SK-N-DZ (cell line): ENCODE results near the gene TICAM1. TPM values are rescaled to one million over a fixed set of nuclear protein-coding genes. Genes with fewer than 3 reads are reported as not detected.
"Not testable (repeated sequence)": the region's sequence is repeated elsewhere in the genome, so short reads cannot be mapped to it uniquely, and the experiment has no call there.

ENCODE experiments used
- DNase-seq: peaks from one replicate; pipeline ENCODE4 v3.0.0-alpha.2; 2015; ENCODE audit warnings: low spot score
- polyA plus RNA-seq, 2 experiments: library from polyadenylated mRNA; depleted of rRNA; stranded (reverse); fragments of >200 nt; gene quantifications; 2 replicates each; pipeline ENCODE4 v1.2.3, GENCODE V29; 2014

Gene TICAM1
- 0.42 and 0.79 TPM in 2 replicates for polyA plus RNA-seq (2014; cell fraction: cytosol; rRNA removed)
- polyA plus RNA-seq (2014; cell fraction: nucleus; rRNA removed): 0.21 and 0.35 TPM in 2 replicates

DNA sequence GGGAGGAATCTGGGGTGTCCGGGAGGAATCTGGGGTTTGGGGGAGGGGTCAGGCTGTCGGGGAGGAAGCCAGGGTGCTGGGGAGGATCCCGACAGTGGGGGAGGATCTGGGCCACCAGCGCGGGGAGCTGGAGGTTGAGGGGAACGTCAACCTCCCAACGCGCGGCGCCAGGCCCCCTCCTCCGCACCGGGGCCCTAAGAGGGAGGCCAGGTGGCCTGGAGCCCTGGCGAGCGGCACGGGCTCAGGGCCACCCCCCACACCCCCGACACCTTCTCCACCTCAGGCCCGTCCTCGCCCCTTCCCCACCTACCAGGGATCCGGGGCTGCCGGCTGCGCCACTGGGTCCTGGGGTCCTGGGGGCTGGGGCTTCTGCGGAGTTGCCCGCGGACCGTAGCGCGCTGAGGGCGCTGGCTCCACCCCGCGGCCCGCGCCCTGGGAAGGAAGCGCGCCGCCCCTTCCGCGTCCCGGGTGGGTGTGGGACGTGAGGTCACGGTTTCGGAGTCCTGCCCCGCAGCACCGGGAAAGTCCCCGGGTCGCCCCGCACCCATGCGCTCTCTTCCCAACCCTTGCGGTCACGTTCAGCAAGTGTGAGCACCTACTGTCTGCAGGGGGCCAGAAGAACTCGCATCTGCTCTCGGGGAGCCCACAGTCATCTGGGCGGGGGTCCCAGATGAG lies at the start of gene TICAM1:
Gene TICAM1, minus strand, starts transcription at position 409 of the 675 bp plus-strand sequence. CDS start 13,335 bp downstream, outside the sequence.
- no peak for DNase-seq

DNA sequence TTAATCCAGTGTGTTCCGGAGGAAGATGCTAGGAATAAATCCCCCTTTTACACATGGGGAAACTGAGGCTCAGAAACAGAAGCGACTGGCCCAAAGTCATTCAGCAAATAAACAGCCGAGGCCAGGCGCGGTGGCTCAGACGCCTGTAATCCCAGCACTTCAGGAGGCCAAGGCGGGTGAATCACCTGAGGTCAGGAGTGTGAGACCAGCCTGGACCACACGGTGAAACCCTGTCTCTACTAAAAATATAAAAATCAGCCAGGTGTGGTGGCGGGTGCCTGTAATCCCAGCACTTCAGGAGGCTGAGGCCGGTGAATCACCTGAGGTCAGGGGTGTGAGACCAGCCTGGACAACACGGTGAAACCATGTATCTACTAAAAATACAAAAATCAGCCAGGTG lies 47.5 kb upstream of the TICAM1 start:
- DNase-seq: no peak

DNA sequence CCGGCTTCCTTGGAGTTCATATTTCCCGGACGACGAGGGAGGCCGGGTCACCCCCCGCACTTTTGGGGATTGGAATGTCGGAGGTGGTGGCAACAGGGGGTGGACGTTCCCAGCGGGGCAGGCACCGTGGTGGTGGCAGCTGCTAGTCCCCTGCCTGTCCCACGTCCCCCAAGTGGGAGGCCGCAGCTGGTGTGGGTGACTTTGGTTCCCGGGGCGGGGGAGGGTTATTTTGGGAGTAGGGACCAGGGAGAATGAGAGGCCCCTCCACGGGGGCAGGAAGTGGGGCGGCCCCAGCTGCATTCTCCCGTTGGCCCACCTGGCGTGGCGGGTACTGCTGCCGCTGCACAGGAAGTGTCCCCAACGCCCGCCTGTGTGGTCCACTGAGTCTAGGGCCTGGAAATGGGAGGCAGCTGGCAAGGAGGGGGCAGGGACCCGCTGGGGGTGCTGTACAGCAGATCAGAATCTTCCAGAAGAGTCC lies 47.0 kb upstream of the TICAM1 start:
- DNase-seq: no peak

DNA sequence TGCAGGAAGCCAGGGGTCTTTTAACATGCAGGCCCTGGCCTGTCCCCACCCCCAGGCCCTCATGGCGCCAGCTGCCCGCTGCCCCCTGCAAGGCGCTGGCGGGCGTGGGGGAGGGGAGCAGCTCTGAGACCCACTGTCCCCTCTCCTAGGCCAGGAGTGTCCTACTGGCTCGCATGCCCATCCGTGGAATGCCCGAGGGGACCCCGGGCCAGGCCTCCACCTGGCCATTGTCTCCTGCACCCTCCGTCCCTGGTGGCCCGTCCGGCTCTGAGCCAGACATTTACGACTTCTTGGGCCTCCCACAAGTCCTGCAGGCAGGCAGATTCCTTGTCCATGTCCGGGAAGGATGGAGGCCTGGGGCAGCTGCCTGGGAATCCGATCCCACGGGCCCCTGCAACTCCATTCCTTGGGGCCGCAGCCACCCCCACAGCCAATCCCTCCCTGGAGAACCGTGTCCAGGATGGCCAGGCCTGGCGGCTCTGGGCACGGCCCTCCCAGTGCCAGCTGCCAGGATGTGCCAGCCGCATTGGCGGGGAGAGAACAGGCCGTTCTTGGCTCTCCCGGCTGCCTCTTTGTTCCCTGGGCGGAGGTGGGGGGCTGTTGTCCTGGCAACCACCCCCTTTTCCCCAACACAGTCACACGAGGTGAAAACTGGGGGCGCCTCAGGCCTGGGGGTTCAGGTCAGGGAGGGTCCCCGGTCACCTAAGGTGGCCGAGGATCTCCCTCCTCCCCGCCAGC lies 46.4 kb upstream of the TICAM1 start:
- peak; percentile 43 for DNase-seq

DNA sequence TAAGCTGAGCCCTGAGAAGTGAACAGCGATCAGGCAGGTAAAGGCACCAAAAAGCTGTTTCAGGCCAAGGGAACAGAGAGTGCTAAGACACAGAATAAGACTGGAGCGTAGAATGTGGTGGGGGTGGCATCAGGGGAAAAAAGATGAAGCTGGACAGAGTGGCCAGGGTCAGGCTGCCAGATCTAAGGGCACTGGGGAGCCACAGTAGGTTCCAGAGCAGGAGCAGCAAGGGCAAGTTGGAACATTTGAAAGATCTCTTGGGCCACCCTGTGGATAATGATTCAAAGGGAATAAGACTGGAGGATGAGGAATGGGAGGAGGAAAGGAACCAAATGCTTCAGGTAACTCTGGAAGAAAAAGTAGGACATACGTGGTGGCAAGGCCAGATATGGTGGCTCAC lies 42.4 kb upstream of the TICAM1 start:
- DNase-seq: no peak

DNA sequence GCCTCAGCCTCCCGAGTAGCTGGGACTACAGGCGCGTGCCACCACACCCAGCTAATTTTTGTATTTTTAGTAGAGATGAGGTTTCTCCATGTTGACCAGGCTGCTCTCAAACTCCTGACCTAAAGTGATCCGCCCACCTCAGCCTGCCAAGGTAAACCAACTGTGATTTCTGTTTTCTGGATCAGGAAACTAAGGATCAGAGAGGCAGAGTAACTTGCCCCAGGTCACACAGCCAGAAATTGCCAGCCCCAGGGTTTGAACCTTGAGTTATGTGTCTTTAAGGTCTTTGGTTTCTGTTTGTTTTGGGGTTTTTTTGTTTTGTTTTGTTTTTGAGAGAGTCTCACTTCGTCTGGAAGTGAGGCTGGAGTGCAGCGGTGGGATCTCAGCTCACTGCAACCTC lies 40.2 kb upstream of the TICAM1 start:
- DNase-seq: no peak

DNA sequence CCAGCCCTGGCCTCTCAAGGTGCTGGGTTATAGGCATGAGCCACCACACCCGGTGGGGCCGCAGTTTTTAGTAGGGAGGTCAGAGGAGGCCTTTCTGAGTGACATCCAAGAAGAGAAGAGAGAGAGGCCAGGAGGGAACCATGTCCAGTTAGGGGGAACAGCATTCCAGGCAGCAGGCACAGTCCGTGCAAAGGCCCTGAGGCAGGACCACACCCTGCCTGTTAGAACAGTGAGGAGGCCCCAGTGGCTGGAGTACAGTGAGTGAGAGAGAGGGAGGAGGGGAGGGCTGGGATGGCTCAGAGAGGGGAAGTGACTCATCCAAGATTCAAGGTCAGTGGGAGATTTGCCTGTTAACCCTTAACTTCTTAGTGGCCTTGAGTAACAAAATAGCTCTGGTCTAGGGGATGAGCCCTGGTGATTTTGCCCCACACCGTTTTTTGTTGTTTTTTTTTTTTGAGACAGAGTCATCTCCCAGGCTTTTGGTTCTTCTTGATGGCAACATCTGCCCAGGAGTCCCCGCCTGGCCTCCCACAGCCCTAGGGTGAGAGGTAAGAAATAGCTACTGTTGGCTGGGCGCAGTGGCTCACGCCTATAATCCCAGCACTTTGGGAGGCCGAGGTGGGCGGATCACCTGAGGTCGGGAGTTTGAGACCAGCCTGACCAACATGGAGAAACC lies 38.7 kb upstream of the TICAM1 start:
- no peak for DNase-seq

DNA sequence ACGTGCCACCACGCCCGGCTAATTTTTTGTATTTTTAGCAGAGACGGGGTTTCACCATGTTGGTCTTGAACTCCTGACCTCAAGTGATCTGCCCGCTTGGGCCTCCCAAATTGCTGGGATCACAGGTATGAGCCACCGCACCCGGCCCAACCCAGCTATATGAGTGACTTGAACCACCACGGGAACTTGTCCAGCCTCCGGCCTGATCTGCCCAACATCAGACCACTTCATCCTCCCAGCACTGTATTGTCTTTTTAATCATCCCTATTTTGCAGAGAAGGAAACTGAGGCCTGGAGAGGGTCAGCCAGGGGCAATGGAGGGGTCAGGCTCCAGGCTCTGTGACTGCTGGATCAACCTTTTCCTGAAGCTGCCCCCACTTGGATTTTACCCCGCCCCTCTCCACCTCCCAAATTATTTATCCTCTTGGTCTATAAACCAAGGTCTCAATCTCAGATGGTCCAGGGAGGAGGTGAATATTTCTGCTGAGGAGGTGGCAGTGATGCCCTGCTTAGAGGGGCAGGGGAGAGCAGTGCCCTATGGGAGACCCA lies 36.8 kb upstream of the TICAM1 start:
- no peak for DNase-seq

DNA sequence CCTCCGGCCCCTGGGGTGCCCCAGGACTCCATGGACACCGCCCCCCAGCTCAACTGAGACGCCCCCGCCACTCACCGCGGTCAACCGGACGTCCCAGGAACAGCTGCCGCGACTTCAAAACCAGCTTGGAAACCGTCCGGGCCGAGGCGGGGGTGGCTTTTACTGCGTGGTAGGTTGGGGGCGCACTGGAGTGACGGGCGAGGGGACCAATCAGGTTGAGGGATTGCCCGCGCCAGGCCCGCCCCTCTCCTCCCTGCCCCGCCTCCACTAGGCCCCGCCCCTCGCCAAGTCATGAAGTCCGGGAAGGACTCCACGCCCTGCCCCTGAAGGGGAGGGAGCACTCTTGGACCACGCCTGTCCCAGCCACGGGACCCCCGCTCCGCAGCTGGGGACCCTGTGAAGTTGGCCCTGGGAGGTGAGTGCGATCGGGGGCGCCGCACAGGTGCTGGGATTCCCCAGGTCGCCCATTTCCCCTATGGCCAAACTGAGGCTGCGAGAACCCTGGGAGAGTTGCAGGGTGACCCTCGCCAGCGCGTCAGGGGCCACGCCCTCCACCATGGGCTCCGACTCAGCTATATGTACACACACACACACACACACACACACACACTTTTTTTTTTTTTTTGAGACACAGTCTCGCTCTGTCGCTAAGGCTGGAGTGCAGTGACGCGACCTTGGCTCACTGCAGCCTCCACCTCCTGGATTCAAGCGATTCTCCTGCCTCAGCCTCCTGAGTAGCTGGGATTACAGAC lies 36.2 kb upstream of the TICAM1 start, which contains the start of gene PLIN3:
Gene PLIN3, minus strand, starts transcription at position 134 of the 752 bp plus-strand sequence. CDS start 6,273 bp downstream, outside the sequence.
- peak; percentile 67 for DNase-seq

DNA sequence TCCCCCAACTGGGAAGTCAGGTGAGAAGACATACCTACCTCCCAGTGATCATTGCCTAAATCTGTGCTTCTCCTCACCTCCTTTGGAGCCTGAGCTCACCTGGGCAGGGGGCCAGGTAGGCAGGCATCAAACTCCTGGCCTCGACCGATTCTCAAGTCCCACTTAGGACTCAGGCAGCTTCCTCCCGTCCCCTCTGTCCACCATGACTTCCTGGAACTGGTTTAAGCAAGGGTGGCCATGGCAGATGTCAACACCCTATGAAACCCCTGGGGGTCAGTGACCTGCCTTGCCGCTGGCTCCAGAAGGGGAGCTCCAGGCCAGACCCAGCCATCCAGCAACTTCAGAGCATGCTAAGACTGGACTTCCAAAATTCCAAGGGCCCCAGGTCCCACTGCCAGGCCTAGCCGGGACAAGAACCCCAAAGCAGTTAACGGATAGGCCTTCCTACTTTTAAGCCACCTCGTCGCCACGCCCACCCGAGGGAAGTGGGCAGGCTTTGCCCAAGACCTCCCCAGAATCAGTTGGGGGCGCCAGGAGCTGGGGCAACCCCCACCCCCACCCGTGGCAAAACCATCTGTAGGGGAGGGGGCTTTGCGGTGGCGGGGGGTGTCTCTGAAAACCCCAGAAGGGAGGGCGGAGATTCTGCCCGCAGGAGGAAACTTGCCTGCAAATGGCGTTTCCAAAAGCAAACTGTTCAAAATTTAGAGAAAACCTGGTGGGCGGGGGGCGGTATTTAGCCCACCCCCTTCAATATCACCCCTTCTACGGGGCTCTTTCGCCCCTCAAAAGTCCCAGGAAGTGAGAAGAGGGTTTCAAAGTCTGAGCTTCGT lies 35.3 kb upstream of the TICAM1 start:
- no peak for DNase-seq

DNA sequence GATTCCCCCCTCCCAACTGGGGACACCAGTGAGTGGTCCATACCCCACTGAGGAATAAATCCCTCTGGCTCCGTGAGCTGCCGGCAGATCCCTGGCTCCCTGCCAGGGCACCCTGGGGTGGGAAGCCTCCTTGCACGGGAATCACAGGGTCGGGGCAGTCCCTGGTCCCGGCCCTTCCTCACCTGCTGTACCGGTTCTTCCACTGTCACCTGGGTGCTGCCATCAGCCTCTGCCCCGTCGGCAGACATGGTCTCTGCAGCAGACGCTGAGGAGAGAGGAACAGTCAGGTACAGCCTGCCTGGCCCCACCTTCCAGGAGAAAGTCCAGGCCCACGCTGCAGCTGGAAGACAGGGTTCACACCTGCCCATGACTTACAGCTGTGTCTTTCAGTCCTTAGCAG lies 29.6 kb upstream of the TICAM1 start:
- DNase-seq: no peak

DNA sequence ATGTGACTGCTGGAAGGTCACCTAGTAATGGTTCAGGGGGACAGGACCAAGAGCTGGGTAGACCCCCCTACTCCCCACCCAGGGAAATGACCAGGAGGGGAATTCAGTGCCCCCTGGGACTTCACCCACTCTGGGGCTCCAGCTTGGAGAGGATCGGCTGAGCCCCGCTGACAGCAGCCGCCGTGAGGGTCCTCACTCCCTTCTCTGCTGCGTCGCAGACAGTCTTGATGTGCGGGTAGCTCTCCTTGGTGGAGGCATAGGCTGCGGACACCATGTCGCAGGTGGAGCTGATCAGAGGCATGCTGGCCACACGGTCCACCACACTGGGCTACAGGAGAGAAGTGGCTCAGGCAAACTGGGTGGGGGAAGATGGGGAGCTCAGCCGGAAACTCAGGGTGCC lies 28.2 kb upstream of the TICAM1 start:
- DNase-seq: no peak

DNA sequence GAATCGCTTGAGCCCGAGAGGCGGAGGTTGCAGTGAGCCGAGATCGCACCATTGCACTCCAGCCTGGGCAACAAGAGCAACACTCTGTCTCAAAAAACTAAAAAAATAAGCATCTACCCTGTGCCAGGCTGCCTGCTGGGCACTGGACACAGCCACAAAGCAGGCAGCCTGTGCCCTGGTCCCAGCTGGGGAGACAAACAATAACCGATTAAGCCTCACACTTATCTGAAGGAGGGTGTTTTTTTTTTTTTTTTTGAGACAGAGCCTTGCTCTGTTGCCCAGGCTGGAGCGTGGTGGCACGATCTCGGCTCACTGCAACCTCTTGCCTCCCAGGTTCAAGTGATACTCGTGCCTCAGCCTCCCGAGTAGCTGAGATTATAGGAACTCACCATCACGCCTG lies 25.0 kb upstream of the TICAM1 start:
- DNase-seq: not testable (repeated sequence)

DNA sequence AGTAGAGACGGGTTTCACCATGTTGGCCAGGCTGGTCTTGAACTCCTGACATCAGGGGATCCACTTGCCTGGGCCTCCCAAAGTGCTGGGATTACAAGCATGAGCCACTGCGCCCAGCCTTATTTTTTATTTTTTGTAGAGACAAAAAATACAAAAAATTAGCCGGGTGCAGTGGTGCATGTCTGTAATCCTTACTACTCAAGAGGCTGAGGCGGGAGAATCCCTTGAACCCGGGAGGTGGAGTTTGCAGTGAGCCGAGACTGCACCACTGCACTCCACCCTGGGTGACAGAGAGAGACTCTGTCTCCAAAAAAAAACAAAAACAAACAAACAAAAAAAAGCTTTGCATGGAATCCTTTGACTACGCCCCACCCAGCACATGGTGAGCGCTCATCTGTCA lies 22.0 kb upstream of the TICAM1 start:
- not testable (repeated sequence) for DNase-seq

DNA sequence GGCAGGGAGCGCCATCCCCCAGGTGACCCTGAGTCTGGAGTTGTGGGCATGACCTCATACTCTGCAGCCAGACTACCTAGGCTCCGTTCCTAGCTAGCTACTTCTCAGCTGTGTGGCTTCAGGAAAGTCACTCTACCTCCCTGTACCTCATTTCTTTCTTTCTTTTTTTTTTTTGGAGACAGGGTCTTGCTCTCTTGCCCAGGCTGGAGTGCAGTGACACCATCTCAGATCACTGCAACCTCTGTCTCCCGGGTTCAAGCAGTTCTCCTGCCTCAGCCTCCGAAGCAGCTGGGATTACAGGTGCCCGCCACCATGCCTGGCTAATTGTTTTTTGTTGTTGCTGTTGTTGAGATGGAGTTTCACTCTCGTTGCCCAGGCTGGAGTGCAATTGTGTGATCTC lies 21.0 kb upstream of the TICAM1 start:
- DNase-seq: no peak

DNA sequence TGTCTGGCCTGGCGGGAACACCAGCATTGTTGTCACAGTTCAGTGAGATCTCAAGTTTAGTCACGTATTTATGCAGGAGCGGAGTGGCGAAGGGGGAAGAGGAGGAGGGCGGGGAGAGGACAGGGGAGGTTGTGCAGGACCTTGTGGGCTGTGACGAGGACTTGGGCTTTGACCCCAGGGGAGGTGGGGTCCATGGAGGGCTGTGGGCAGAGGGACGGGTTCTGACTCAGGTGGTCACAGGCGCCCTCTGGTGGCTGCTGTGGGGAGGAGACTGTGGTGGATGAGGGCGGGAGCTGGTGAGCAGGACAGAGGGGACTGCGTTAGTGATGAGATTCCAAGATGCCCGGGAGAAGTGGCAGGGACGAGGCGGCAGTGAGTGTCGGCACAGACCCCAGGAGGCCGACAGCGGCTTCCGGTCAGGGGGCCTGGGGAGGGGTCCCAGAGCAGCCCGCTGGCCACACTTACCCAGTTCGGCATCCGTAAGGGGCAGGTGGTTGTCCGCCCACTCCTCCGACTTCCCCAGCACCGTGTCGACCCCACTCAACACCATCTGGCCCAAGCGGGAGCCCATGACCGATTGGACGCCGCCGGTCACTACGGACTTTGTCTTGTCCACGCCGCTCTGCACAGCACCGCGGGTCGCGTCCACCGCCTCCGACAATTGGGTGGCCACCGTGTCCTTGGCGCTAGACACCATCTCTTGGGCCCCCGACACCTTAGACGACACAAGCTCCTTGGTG lies 20.2 kb upstream of the TICAM1 start:
- peak; percentile 77 for DNase-seq

DNA sequence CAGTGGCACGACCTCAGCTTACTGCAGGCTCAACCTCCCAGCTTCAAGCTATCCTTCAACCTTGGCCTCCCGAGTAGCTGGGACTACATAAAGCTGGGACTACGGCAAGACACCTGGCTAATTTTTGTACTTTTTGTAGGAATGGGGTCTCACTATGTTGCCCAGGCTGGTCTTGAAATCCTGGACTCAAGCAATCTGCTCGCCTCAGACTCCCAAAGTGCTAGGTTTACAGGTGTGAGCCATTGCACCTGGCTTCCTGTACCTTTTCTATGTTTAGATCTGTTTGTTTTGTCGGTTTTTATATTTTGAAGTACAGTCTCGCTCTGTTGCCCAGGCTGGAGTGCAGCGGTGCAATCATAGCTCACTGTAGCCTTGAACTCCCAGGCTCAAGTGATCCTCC lies 17.5 kb upstream of the TICAM1 start:
- DNase-seq: no peak

DNA sequence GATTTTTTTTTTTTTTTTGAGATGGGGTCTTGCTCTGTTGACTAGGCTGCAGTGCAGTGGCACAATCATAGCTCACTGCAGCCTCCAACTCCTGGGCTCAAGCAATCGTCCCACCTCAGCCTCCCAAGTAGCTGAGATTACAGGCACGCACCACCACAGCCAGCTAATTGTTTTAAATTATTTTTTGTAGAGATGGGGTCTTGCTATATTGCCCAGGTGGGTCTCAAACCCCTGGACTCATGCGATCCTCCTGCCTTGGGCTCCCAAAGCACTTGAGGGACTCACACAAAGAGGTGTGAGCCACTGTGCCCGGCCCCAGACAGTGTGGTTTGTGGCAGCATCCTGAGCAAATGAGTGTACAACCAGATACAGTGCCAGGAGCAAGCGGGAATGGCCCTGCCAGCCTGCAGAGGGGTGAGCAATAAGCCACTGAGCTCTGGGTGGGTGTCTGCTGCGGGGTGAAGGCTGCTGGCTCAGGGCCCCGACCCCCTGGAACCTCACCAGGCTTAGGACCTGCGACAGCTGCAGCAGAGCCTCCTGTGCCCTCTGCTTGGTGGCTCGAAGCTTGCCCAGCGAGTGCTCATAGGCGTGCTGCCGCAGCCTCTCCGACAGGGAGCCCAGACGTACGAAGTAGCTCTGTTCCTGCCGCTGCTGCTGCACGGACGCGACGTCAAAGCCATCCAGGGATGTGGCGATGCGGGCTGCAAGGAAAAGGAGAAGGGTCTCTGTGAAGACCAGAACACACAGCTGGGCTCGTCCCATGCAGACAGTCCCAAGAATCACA lies 15.9 kb upstream of the TICAM1 start:
- DNase-seq: no peak

DNA sequence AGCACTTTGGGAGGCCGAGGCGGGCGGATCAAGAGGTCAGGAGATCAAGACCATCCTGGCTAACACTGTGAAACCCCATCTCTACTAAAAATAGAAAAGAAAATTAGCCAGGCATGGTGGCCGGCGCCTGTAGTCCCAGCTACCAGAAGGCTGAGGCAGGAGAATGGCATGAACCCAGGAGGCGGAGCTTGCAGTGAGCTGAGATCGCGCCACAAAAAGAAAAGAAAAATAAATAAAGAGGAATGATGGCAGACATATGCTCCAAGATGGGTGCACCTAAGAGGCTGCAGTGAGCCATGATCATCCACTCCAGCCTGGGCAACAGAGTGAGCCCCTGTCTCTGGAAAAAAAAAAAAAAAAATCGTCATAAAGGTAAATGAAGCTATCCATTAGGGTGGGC lies 14.5 kb upstream of the TICAM1 start:
- not testable (repeated sequence) for DNase-seq
